Suppressor macrophage treated with lipopolysaccharide for 4 hours (primary cell): ENCODE data around the gene PTPRJ.
"Not testable (repeated sequence)": the region's sequence is repeated elsewhere in the genome, so short reads cannot be mapped to it uniquely, and the experiment has no call there.

Experiments used
- DNase-seq: peaks from one replicate; pipeline ENCODE4 v3.0.0-alpha.2; 2020

The PTPRJ gene

GRCh38 chr11:48169717-48170116 is 189.4 kb downstream of the PTPRJ start:
- no peak for DNase-seq

DNA sequence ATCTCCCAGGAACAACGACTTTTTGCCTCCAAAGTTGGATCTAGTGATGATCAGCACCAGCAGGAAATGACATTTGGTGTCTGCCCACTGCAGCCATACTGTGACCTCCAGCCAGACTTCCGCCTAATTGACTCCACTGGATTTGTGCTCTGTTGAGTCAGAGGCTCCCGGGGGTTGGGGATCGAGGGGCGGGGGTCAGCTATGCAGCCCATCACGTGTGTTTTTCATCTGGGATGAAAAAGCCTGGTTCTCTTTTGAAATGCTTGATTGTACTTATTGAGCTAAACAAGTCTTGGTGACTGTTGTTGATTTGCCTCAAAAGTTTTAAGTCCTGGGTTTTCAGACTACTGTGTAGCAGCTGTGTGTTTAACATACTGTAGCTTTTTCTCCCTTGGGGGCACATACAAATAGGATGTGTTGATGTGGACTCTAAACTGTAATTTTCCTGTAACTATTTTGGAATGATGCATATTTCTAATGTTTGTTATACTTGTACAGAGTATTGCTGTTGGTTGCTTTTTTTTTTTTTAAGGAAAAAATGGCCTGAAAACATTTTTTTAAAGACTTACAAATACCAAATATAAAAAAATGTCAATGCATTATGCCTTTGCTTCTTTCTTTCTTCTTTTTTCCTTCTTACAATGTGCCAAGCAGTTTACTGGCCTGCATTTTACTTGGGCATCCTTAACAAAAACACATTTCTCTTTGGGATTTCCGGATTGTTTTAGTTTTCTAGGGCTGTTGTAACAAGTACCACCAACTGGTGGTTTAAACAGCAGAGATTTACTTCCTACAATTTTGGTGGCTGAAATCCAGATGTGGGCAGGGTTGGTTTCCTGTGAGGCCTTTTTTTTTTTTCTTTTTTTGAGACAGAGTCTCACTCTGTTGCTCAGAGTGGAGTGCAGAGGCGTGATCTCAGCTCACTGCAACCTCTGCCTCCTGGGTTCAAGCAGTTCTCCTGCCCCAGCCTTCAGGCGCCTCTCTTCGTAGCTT is 190.2 kb downstream of the PTPRJ start:
- peak; percentile 45 for DNase-seq

- DNase-seq = peak; percentile 38
Measured at GRCh38 chr11:48172818-48173609, 192.7 kb downstream of the PTPRJ start.

DNA sequence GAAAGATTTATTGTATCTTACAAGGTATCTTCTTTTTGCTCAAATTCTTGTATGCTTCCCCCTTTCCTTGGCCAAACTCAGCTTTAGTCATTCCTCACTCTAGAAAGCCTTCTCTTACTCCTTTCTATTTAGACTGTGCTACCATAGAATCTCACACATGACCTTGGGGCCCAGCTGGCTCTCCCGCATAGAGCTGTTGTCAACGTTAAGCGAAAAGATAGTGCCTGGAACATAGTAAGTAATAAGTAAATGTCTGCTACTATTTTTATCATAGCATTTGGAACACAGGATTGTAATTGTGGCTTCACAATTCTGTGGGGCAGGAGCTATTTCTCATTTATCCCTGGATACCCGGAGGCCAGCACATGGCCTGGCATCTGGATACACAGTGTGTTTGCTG is 197.3 kb downstream of the PTPRJ start:
- no peak for DNase-seq

DNA sequence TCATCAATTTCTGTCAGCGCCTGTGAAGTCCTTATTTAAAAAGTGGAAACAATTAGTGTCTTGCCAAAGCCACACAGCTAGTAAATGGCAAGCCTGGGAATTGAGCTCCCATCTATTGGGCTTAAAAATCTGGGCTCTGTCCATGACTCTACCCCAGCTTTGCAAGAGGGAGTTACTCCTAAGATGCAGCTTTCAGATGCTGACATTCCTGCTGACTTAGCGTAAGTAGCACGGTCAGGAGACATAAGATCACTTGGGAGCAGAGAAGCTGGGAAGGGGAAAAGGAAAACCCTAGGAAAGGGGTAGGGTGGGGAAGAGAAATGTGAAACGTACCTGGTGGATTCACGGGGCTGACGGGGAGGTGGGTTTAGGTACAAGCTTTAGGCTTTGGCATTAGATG is 200.3 kb downstream of the PTPRJ start:
- no peak for DNase-seq

DNA sequence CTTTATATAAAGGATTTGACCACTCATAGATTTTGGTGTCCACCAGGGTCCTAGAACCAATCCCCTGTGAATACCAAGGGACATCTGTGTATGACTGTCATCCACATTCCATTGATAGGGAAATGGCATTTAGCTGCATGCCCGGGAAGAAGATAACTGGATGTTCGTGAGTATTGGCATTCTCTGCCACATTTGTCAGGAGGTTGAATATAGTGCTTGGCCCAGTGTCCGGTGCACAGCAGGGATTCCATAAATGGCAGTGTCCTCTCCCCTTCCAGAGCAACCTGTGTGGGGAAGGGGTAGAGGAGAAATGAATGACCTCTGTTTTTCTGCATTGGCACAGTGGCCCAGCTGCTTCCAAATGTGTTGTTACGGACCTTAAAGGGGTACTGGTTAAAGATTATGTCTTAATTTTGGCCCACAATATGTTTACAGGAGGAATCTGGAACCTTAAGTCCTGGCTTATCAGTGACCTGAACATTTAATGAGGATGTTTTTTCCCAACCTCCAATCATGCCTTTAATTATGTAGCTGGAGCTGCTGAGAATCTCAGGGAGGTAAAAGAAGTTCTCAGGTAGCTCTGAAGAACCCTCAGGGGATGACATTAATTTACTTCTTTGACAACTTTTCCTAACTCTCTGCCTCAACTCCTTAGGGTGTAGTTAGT is 202.6 kb downstream of the PTPRJ start:
- DNase-seq = no peak

- DNase-seq = no peak
Measured at GRCh38 chr11:48184452-48184851, 204.1 kb downstream of the PTPRJ start.

DNA sequence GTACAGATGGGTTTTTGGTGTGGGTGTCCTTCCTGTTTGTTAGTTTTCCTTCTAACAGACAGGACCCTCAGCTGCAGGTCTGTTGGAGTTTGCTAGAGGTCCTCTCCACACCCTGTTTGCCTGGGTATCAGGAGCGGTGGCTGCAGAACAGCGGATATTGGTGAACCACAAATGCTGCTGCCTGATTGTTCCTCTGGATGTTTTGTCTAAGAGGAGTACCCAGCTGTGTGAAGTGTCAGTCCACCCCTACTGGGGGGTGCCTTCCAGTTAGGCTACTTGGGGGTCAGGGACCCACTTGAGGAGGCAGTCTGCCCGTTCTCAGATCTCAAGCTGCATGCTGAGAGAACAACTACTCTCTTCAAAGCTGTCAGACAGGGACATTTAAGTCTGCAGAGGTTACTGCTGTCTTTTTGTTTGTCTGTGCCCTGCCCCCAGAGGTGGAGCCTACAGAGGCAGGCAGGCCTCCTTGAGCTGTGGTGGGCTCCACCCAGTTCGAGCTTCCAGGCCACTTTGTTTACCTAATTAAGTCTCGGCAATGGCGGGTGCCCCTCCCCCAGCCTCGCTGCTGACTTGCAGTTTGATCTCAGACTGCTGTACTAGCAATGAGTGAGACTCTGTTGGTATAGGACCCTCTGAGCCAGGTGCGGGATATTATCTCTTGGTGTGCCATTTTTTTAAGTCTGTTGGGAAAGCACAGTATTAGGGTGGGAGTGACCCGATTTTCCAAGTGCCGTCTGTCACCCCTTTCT is 210.7 kb downstream of the PTPRJ start:
- not testable (repeated sequence) for DNase-seq

DNA sequence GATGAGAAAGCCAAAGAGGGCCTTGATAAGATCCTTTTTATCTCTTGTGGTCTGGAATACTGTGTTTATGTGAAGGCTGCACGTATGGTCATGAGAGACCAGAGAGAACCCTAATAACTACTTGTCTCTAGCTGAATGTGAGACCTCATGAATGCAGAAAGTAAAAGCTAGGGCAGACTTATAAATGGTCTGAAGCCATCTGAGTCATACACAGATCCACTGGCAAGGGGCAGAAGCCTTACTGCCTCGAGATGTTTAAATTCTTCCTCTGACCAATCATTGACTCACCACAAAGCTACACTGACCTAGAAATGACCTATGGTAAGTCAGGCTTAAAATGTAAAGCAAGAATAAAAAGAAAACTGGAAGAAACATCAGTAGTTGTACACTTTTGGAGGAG is 213.5 kb downstream of the PTPRJ start:
- no peak for DNase-seq

DNA sequence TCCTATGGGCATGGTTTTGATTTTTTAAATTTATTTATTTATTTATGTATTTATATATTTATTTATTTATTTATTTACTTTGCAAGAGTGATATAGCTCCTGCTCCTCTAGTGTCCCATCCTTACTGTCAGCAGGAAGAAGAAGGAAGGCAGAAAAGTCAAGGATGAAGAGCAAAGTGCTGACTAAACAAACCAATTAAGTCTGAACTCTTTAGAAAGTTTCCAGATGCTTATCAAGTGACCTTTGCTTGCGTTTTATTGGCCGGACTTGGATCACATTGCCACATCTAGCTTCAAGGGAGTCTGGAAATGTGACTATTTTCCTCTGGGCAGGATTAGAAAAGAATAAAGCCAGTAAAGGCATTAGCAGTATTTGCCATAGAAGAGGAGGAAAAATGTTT is 227.5 kb downstream of the PTPRJ start:
- DNase-seq = no peak

DNA sequence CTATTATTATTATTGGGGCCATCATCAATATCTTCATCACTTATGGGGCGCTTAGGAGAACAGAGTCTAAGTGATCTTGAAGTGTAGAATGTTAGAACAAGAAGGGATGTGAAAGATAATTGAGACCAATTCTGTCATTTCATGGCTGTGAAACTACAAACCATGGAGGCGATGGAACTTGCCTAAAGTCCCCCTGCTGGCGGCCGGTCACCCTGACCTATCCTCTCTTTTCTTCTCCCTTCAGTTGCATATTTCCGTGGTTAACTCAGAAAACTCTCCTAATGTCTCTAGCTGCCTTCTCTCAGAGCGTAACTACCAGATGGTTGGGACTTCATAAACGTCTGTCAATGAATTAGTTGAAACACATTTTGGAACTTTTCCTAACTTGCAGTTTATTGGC is 229.7 kb downstream of the PTPRJ start:
- peak; percentile 7 for DNase-seq

- DNase-seq = no peak
Measured at GRCh38 chr11:48216510-48216909, 236.2 kb downstream of the PTPRJ start, which contains the start of gene OR4B1. Gene OR4B1 (plus strand): TSS chr11:48216810. CDS start chr11:48216810, 0 bp downstream.
